ENCODE results near the gene PXK. TPM values are rescaled to one million over a fixed set of nuclear protein-coding genes. Genes with fewer than 3 reads are reported as not detected.

The PXK gene
- total RNA-seq, 4 donors from 2014 or later = 28.2 to 35.3 (median 30.3) TPM

GRCh38 chr3:58429657-58430056, 97.0 kb downstream of the PXK start:
- Histone ChIP-seq H3K36me3 (peaks cover 40 to 76% (median 70%) of the 10 kb centered on the region in 4 donors), H3K4me3 (no peak overlapping the region), H3K27ac (replicated peaks in 1 of 4) (peak overlapping the region in 1 of 4 donors; percentile 46), H3K4me1 (peaks cover 25 to 78% (median 68%) of the 10 kb centered on the region in 4 donors), H3K9me3 (no peaks in the 10 kb centered on the region), H3K27me3 (no peaks in the 10 kb centered on the region)
- no peak for DNase-seq (ENCODE audit: extremely low spot score)
- 96% methylated on average over 1 of the region's 1 CpG for WGBS
- intact Hi-C loops (cut with DNase I) = no loop called here
- TF ChIP-seq EP300 (IDR thresholded peaks at IDR 0.05) (no peak), POLR2A (IDR thresholded peaks at IDR 0.05; ENCODE audit: low read depth) (no peak), POLR2AphosphoS5 (IDR thresholded peaks at IDR 0.05) (no peak)
- TF ChIP-seq, protein P1, sequence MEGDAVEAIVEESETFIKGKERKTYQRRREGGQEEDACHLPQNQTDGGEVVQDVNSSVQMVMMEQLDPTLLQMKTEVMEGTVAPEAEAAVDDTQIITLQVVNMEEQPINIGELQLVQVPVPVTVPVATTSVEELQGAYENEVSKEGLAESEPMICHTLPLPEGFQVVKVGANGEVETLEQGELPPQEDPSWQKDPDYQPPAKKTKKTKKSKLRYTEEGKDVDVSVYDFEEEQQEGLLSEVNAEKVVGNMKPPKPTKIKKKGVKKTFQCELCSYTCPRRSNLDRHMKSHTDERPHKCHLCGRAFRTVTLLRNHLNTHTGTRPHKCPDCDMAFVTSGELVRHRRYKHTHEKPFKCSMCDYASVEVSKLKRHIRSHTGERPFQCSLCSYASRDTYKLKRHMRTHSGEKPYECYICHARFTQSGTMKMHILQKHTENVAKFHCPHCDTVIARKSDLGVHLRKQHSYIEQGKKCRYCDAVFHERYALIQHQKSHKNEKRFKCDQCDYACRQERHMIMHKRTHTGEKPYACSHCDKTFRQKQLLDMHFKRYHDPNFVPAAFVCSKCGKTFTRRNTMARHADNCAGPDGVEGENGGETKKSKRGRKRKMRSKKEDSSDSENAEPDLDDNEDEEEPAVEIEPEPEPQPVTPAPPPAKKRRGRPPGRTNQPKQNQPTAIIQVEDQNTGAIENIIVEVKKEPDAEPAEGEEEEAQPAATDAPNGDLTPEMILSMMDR (IDR thresholded peaks at IDR 0.05) = no peak

- no peak for TF ChIP-seq POLR2A (IDR thresholded peaks at IDR 0.05; ENCODE audit: low read depth)
- no peak for TF ChIP-seq POLR2AphosphoS5 (IDR thresholded peaks at IDR 0.05)
- no peak for TF ChIP-seq EP300 (IDR thresholded peaks at IDR 0.05)
- TF ChIP-seq, protein P1 (IDR thresholded peaks at IDR 0.05) = no peak
- 53% methylated on average over 6 of the region's 6 CpGs for WGBS
- H3K4me1 ChIP-seq = peaks cover 26 to 75% (median 66%) of the 10 kb centered on the region in 4 donors
- no peaks in the 10 kb centered on the region for H3K27me3 ChIP-seq
- no peak for DNase-seq (ENCODE audit: extremely low spot score)
- peak overlapping the region; percentile 82 to 95 (median 90) for H3K27ac ChIP-seq (replicated peaks in 1 of 4)
- peaks cover 27 to 45% (median 41%) of the 10 kb centered on the region in 4 donors for H3K36me3 ChIP-seq
- intact Hi-C loops (cut with DNase I) = loop anchor here (2.0 kb wide), 1 partner anchor 58 kb away; no protein-coding TSS in a partner anchor
- H3K4me3 ChIP-seq = peak overlapping the region; percentile 61 to 79 (median 72)
- no peaks in the 10 kb centered on the region for H3K9me3 ChIP-seq
These were observed 100.2 kb downstream of the PXK start for GRCh38 chr3:58432905-58433304.

GRCh38 chr3:58433400-58434167, 100.9 kb downstream of the PXK start, which contains the start of gene PDHB:
Gene PDHB, minus strand, starts transcription at chr3:58433832. Its CDS starts 23 bp downstream, at chr3:58433809.
- peak; percentile 97 for DNase-seq (ENCODE audit: extremely low spot score)
- peak; percentile 85 to 95 for TF ChIP-seq POLR2AphosphoS5 (IDR thresholded peaks at IDR 0.05)
- TF ChIP-seq, protein P1 (IDR thresholded peaks at IDR 0.05) = no peak
- peak; percentile 66 for TF ChIP-seq POLR2A (IDR thresholded peaks at IDR 0.05; ENCODE audit: low read depth)
- TF ChIP-seq EP300 (IDR thresholded peaks at IDR 0.05) = no peak
- Histone ChIP-seq H3K4me1 (peaks cover 26 to 68% (median 59%) of the 10 kb centered on the region in 4 donors), H3K27me3 (no peaks in the 10 kb centered on the region), H3K4me3 (peak within 1 kb of the TSS; percentile 61 to 79 (median 72)), H3K9me3 (no peaks in the 10 kb centered on the region), H3K27ac (replicated peaks in 1 of 4) (peak within 1 kb of the TSS; percentile 82 to 95 (median 90)), H3K36me3 (peaks cover 27 to 38% (median 34%) of the 10 kb centered on the region in 4 donors)
- intact Hi-C loops (cut with DNase I) = loop anchor here (2.0 kb wide), 1 partner anchor 57 kb away; no protein-coding TSS in a partner anchor
- 0% methylated on average over 6 of the region's 67 CpGs for WGBS

DNA sequence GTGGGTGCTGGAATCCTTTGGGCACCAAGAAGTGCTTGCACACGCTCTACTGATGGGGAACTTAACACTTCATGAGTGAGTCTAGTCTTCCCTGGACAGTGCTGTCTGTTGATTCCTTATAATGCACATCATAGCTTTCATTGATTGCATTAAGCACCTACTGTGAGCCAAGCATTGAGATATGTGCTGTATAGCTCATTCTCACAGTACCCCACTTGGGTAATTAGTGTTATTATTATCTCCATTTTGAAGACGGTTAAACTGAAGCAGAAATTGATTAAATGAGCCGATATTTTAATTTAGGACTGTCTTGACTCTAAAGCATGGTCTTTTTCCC, 101.4 kb downstream of the PXK start:
- Histone ChIP-seq H3K36me3 (peaks cover 21 to 33% (median 29%) of the 10 kb centered on the region in 4 donors), H3K4me1 (peaks cover 26 to 63% (median 54%) of the 10 kb centered on the region in 4 donors), H3K4me3 (peak overlapping the region; percentile 61 to 79 (median 72)), H3K27me3 (no peaks in the 10 kb centered on the region), H3K9me3 (no peaks in the 10 kb centered on the region), H3K27ac (replicated peaks in 1 of 4) (peak overlapping the region; percentile 82 to 95 (median 90))
- 56% methylated on average over 3 of the region's 3 CpGs for WGBS
- TF ChIP-seq EP300 (IDR thresholded peaks at IDR 0.05) (no peak), POLR2A (IDR thresholded peaks at IDR 0.05; ENCODE audit: low read depth) (no peak), POLR2AphosphoS5 (IDR thresholded peaks at IDR 0.05) (no peak)
- TF ChIP-seq, protein P1 (IDR thresholded peaks at IDR 0.05) = no peak
- DNase-seq (ENCODE audit: extremely low spot score) = no peak
- intact Hi-C loops (cut with DNase I) = no loop called here
